IPS-18a (cell line): ENCODE data around the gene GCAT.
"Not testable (repeated sequence)": the region's sequence is repeated elsewhere in the genome, so short reads cannot be mapped to it uniquely, and the experiment has no call there.

Experiments used
- H3K27ac ChIP-seq: one replicate; pipeline ENCODE4 v1.5.1; 2013; ENCODE audit warnings: low read length
- H3K27me3 ChIP-seq: one replicate; pipeline ENCODE4 v1.6.1; 2013; ENCODE audit warnings: mild to moderate bottlenecking, low read length; ENCODE audit not compliant: control insufficient read depth, insufficient read depth
- H3K36me3 ChIP-seq: one replicate; pipeline ENCODE4 v1.6.1; 2013; ENCODE audit warnings: low read depth, low read length; ENCODE audit not compliant: control insufficient read depth
- H3K4me1 ChIP-seq: one replicate; pipeline ENCODE4 v1.6.1; 2013; ENCODE audit warnings: low read depth, low read length; ENCODE audit not compliant: control insufficient read depth
- H3K4me3 ChIP-seq: one replicate; pipeline ENCODE4 v1.5.1; 2013; ENCODE audit warnings: low read length
- H3K9ac ChIP-seq: one replicate; pipeline ENCODE4 v1.6.1; 2013; ENCODE audit warnings: mild to moderate bottlenecking, low read length, moderate library complexity
- H3K9me3 ChIP-seq: one replicate; pipeline ENCODE4 v1.6.1; 2013; ENCODE audit warnings: low read depth, low read length; ENCODE audit not compliant: control insufficient read depth

GCAT gene

GRCh38 chr22:37784829-37785495 is 22.8 kb upstream of the GCAT start:
- no peaks in the 10 kb centered on the region for H3K4me1 ChIP-seq
- H3K9me3 ChIP-seq = no peaks in the 10 kb centered on the region
- H3K4me3 ChIP-seq = no peak overlapping the region
- no peak overlapping the region for H3K27ac ChIP-seq
- no peak overlapping the region for H3K9ac ChIP-seq
- H3K27me3 ChIP-seq = peaks cover 14% of the 10 kb centered on the region
- no peaks in the 10 kb centered on the region for H3K36me3 ChIP-seq

- no peaks in the 10 kb centered on the region for H3K4me1 ChIP-seq
- H3K9ac ChIP-seq = no peak overlapping the region
- H3K9me3 ChIP-seq = no peaks in the 10 kb centered on the region
- no peaks in the 10 kb centered on the region for H3K36me3 ChIP-seq
- H3K4me3 ChIP-seq = no peak overlapping the region
- H3K27ac ChIP-seq = no peak overlapping the region
- peaks cover under 1% of the 10 kb centered on the region for H3K27me3 ChIP-seq
Observed at GRCh38 chr22:37790234-37790633, 17.5 kb upstream of the GCAT start.

- Histone ChIP-seq H3K9me3 (no peaks in the 10 kb centered on the region), H3K36me3 (no peaks in the 10 kb centered on the region), H3K9ac (no peak overlapping the region), H3K27ac (no peak overlapping the region), H3K4me1 (no peaks in the 10 kb centered on the region), H3K27me3 (no peaks in the 10 kb centered on the region), H3K4me3 (no peak overlapping the region)
Observed at GRCh38 chr22:37792494-37792893, 15.2 kb upstream of the GCAT start.

- Histone ChIP-seq H3K9ac (no peak overlapping the region), H3K36me3 (no peaks in the 10 kb centered on the region), H3K27ac (no peak overlapping the region), H3K9me3 (no peaks in the 10 kb centered on the region), H3K4me3 (no peak overlapping the region), H3K4me1 (no peaks in the 10 kb centered on the region), H3K27me3 (peaks cover 12% of the 10 kb centered on the region)
Observed at GRCh38 chr22:37794376-37794775, 13.4 kb upstream of the GCAT start.

DNA sequence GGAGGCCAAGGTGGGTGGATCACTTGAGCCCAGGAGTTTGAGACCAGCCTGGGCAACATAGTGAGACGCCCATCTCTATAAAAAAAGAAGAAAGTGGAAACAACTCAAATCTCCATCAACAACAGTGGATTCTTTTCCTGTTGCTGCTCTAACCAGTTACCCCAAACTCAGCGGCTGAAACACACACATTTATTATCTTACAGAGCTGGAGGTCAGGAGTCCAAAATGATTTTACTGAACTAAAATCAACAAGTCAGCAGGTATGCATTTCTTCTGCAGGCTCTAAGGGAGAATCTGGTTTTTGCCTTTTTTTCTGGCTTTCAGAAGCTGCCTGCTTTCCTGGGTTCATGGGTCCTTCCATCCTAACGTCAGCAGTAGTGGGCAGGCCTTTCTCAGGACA is 11.7 kb upstream of the GCAT start:
- peaks cover 12% of the 10 kb centered on the region for H3K27me3 ChIP-seq
- H3K9ac ChIP-seq = no peak overlapping the region
- no peaks in the 10 kb centered on the region for H3K4me1 ChIP-seq
- H3K27ac ChIP-seq = no peak overlapping the region
- H3K36me3 ChIP-seq = no peaks in the 10 kb centered on the region
- no peak overlapping the region for H3K4me3 ChIP-seq
- H3K9me3 ChIP-seq = no peaks in the 10 kb centered on the region

GRCh38 chr22:37797259-37797658 is 10.5 kb upstream of the GCAT start:
- not testable (repeated sequence) for H3K9me3 ChIP-seq, H3K9ac ChIP-seq, H3K36me3 ChIP-seq, H3K4me1 ChIP-seq, H3K4me3 ChIP-seq, H3K27ac ChIP-seq
- H3K27me3 ChIP-seq = peaks cover 18% of the 10 kb centered on the region

- Histone ChIP-seq H3K9me3 (no peaks in the 10 kb centered on the region), H3K9ac (no peak overlapping the region), H3K36me3 (no peaks in the 10 kb centered on the region), H3K27ac (no peak overlapping the region), H3K27me3 (peaks cover 23% of the 10 kb centered on the region), H3K4me1 (peaks cover 1% of the 10 kb centered on the region), H3K4me3 (no peak overlapping the region)
Observed at GRCh38 chr22:37797874-37798500, 9.7 kb upstream of the GCAT start.

DNA sequence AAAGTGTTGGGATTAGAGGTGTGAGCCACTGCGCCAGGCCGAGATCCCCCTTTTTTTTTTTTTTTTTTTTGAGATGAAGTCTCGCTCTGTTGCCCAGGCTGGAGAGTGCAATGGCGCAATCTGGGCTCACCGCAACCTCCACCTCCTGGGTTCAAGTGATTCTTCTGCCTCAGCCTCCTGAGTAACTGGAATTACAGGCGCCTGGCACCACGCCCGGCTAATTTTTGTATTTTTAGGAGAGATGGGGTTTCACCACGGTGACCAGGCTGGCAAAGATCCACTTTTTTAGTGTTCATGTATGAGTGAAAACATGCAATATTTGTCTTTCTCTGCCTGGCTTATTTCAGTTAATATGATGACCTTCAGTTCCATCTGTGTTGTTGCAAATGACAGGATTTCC is 7.8 kb upstream of the GCAT start:
- not testable (repeated sequence) for H3K9ac ChIP-seq, H3K9me3 ChIP-seq, H3K36me3 ChIP-seq, H3K4me3 ChIP-seq, H3K27ac ChIP-seq
- Histone ChIP-seq H3K27me3 (peaks cover 40% of the 10 kb centered on the region), H3K4me1 (peaks cover 14% of the 10 kb centered on the region)

- no peak overlapping the region for H3K9ac ChIP-seq
- peaks cover 59% of the 10 kb centered on the region for H3K27me3 ChIP-seq
Observed at GRCh38 chr22:37801946-37802309, 5.8 kb upstream of the GCAT start.

DNA sequence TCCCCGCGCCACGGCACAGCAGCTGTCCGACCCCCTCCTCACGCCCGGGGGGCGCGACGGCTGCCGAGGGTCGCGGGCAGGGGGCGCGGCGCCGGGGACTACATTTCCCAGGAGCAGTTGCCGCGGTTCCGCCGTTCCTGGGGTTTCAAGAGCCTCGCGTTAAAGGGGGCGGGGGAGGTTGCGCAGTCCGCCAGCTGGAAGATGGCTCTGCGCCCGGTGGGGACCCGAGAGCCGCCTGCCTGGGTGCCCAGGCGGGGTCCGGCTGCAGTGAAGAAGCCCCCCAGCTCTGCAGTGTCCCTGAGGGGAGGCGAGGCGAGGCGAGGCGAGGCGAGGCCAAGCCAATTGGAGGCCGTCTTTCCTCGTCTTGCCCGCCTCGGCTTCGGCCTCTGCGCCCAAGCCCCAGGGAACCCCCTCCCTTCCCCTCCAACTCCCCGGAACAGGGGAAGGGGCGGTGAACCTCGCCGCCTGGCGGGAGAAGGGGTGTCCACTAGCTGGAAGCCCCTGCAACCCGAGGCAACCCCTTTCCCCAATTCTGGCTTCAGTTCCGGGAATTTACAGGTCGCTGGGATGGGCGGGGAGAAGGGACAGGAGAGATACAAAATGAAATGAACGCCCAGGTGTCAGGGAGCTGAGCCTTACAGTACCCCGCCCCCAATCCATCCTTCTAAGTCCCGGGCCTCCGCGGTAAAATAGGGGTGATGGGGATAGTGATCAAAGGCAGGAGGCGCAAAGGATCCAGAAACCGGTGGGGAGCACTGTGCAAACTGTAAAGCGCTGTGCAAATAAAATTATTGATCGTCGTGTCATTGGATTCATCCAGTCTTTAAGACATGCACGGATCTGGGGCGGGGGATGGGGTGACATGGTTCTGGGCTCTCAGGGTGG is 5.2 kb upstream of the GCAT start:
- Histone ChIP-seq H3K9ac (no peak overlapping the region), H3K9me3 (no peaks in the 10 kb centered on the region), H3K27ac (no peak overlapping the region), H3K4me1 (peaks cover 31% of the 10 kb centered on the region), H3K27me3 (peaks cover 61% of the 10 kb centered on the region), H3K4me3 (peak overlapping the region; percentile 73), H3K36me3 (no peaks in the 10 kb centered on the region)

More at GRCh38 chr22:37801946-37802309, 5.8 kb upstream of the GCAT start:
- Histone ChIP-seq H3K27ac (no peak overlapping the region), H3K9me3 (no peaks in the 10 kb centered on the region), H3K36me3 (no peaks in the 10 kb centered on the region), H3K4me1 (peaks cover 29% of the 10 kb centered on the region), H3K4me3 (peak overlapping the region; percentile 73)

- Histone ChIP-seq H3K4me3 (peak overlapping the region; percentile 73), H3K9ac (peak overlapping the region; percentile 65), H3K9me3 (no peaks in the 10 kb centered on the region), H3K36me3 (no peaks in the 10 kb centered on the region), H3K27me3 (peaks cover 60% of the 10 kb centered on the region), H3K27ac (no peak overlapping the region), H3K4me1 (peaks cover 32% of the 10 kb centered on the region)
Observed at GRCh38 chr22:37803195-37803638, 4.5 kb upstream of the GCAT start.
